GM10266 (cell line): ENCODE results near the gene TDG.

Experiments
- DNase-seq: peaks from one replicate; pipeline ENCODE4 v3.0.0; 2012; ENCODE audit errors: extremely low spot score
- CTCF ChIP-seq: IDR thresholded peaks from 2 replicates; pipeline ENCODE4 v1.5.1; 2012; ENCODE audit warnings: mild to moderate bottlenecking, low read depth; ENCODE audit not compliant: control insufficient read depth, insufficient read depth; ENCODE audit errors: missing control alignments

Gene TDG

DNA sequence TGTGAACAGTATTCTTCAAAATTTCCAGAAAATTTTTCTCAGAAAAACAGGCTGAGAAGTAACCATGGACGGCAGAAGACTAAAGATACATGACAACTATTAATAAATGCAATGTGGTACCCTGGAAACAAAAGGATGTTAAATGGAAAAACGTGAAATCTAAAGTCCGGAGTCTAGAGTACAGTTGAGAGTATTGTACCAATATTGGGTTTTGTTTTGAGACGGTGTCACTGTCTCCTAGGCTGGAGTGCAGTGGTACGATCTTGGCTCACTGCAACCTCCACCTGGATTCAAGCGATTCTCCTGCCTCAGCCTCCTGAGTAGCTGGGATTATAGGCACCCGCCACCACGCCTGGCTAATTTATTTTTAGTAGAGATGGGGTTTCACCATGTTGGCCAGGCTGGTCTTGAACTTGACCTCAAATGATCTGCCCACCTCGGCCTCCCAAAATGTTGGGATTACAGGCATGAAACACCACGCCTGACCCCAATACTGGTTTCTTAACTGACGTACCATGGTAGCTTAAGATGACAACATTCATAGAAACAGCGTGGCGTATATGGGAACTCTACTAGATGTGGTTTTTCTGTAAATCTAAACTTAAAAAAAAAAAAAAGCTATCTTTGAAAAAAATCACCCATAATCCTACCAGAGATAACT is 16.8 kb upstream of the TDG start:
- TF ChIP-seq CTCF = no peak
- DNase-seq = no peak

DNA sequence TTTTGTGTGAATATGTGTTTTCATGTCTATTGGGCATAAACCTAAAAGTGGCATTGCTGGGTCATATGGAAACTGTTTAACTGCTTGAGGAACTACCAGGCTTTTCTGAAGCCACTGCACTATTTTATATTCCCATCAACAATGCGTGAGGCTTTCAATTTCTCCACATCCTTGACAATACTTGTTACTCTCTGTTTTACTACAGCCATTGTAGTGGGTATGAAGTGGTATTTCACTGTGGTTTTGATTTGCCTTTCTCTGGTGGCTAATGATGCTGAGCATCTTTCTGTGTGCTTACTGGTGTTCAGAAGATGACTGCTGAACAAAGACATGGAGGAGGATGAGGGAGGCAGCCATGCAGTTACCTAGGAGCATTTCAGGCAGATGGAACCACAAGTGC is 13.2 kb upstream of the TDG start:
- DNase-seq = no peak
- TF ChIP-seq CTCF = no peak

DNA sequence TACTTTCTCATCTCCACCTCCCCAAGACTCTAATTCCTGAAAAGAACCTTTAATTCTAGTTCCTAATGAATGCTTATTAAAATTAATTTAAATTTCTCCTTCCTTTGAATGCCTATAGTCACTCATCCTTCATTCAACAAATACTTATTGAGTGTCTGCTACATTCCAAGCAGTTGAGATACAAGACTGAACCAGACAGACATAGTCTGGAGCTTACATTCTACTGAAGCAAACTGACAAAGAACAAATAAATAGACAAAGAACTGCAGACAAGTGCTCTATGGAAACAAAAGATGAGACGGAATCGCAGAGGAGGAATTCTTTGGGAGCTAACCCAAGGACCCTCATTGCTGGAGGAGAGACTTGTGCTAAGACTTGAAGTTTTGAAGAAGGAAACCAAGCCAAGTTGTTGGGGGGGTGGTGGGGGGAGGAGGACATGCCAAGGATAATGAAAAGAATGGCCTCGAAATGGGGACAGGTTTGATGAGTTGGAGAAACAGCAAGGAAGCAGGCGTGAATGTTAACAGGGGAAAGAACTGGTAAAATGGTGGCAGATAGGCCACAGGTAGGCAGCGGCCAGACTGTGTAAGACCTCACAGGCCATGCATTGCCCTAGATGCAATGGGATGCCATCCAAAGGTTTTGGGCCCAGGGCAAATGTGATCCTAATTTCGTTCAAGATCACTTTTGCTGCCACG is 9.7 kb upstream of the TDG start:
- no peak for TF ChIP-seq CTCF
- no peak for DNase-seq

DNA sequence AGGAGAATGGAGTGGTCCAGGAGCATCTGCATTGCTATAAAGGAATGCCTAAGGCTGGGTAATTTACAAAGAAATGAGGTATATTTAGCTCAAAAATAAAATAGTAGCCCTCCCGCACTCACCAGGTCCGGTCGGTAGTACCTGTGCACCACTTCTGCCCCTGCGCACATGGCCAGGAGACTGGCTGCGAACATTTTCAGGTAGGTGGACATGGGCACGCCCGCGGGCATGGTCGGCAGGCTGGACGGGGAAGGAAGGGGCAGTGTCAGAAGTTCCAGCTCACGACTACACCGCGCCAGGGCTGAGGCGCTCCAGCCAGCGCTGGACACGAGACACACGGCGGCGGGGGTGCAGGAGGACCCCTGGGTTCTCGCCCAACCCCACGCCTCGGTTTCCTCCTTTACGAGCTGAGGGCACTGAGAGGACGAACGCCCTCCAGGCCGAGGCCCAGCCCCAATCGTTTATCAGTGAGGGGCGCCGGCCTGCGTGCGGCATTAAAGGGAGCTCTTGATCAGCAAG is 9.1 kb upstream of the TDG start:
- no peak for TF ChIP-seq CTCF
- no peak for DNase-seq

GRCh38 chr12:103957865-103958388 is 7.7 kb upstream of the TDG start:
- no peak for TF ChIP-seq CTCF
- DNase-seq = no peak

GRCh38 chr12:103958621-103959020 is 7.1 kb upstream of the TDG start:
- TF ChIP-seq CTCF = no peak
- DNase-seq = no peak

DNA sequence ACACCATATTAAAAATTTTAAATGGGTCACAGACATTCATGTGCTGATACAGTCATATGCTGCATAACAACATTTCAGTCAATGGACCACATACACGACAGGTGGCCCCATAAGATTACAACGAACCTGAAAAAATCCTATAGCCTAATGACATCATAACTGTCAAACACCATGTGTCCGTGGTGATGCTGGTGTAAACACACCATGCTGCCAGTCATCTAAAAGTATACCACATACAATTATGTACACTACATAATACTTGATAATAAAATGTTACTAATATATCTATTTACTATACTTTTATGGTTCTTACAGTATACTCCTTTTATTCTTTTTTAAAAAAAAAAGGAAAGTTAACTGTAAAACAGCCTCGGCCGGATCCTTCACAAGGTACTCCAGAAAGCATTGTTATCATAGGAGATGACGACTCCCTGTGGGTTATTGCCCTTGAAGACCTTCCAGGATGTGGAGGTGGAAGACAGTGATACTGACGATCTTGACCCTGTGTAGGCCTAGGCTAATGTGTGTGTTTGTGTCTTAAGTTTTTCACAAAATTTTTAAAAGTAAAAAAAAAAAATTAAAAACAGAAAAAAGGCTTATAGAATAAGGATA is 5.0 kb upstream of the TDG start:
- no peak for TF ChIP-seq CTCF
- DNase-seq = no peak
